Loucy (cell line): ENCODE results near the gene ZNF689.

ENCODE experiments used
- H2AFZ ChIP-seq: fragments of 200-600 bp; sonication (generic); 2 replicates; pipeline ENCODE4 v1.6.0; 2016; ENCODE audit warnings: antibody characterized with exemption, mild to moderate bottlenecking, low read length, moderate library complexity
- H3F3A ChIP-seq: fragments of 200-600 bp; 2 replicates; pipeline ENCODE4 v1.6.0; 2016; ENCODE audit warnings: antibody characterized with exemption, low read depth, mild to moderate bottlenecking
- H3K27me3 ChIP-seq: fragments of 200-600 bp; sonication (generic); 2 replicates; pipeline ENCODE4 v1.6.1; 2014; ENCODE audit warnings: low read length, mild to moderate bottlenecking; ENCODE audit not compliant: insufficient read depth, poor library complexity, severe bottlenecking
- H3K36me3 ChIP-seq: fragments of 200-600 bp; sonication (generic); 2 replicates; pipeline ENCODE4 v1.6.1; 2016; ENCODE audit warnings: low read length; ENCODE audit not compliant: insufficient read depth
- H3K4me1 ChIP-seq: fragments of 200-600 bp; sonication (generic); 2 replicates; pipeline ENCODE4 v1.5.1; 2014; ENCODE audit warnings: low read length, mild to moderate bottlenecking; ENCODE audit not compliant: insufficient read depth, poor library complexity, severe bottlenecking
- H3K4me2 ChIP-seq: fragments of 200-600 bp; sonication (generic); 2 replicates; pipeline ENCODE4 v1.6.0; 2014; ENCODE audit warnings: antibody characterized with exemption, low read length, low read depth, mild to moderate bottlenecking; ENCODE audit not compliant: poor library complexity, severe bottlenecking
- H3K4me3 ChIP-seq: fragments of 200-600 bp; sonication (generic); 2 replicates; pipeline ENCODE4 v1.5.1; 2014; ENCODE audit warnings: low read length, mild to moderate bottlenecking, mixed read lengths; ENCODE audit not compliant: poor library complexity, severe bottlenecking
- H3K79me2 ChIP-seq: fragments of 200-600 bp; sonication (generic); 2 replicates; pipeline ENCODE4 v1.6.1; 2014; ENCODE audit warnings: low read length; ENCODE audit not compliant: insufficient read depth
- H3K9ac ChIP-seq: fragments of 200-600 bp; sonication (generic); 2 replicates; pipeline ENCODE4 v1.6.0; 2014; ENCODE audit warnings: mild to moderate bottlenecking, low read depth, low read length, moderate library complexity; ENCODE audit not compliant: poor library complexity, severe bottlenecking
- H3K9me2 ChIP-seq: fragments of 200-600 bp; sonication (generic); replicated peaks from 2 replicates; pipeline ENCODE4 v1.6.1; 2016; ENCODE audit warnings: low read depth, low read length, mixed read lengths
- H3K9me3 ChIP-seq: fragments of 200-600 bp; sonication (generic); 2 replicates; pipeline ENCODE4 v1.6.1; 2014; ENCODE audit warnings: mild to moderate bottlenecking, antibody characterized with exemption, low read length, low read depth; ENCODE audit not compliant: insufficient read depth
- H4K20me1 ChIP-seq: fragments of 200-600 bp; sonication (generic); 2 replicates; pipeline ENCODE4 v1.6.0; 2014; ENCODE audit warnings: antibody characterized with exemption, low read length, mild to moderate bottlenecking; ENCODE audit not compliant: insufficient read depth, poor library complexity, severe bottlenecking
- CTCF ChIP-seq: fragments of 200-600 bp; sonication (generic); conservative IDR thresholded peaks from 2 replicates; pipeline ENCODE4 v1.5.1; 2014; ENCODE audit warnings: mild to moderate bottlenecking, antibody characterized with exemption, low read length
- EZH2phosphoT487 ChIP-seq: fragments of 200-600 bp; IDR thresholded peaks from 2 replicates; pipeline ENCODE4 v1.6.1; 2018; ENCODE audit warnings: antibody characterized with exemption, mild to moderate bottlenecking, moderate library complexity, borderline replicate concordance

The ZNF689 gene

GRCh38 chr16:30571445-30572322 lies 38.5 kb downstream of the ZNF689 start, which contains the start of gene ZNF688:
Gene ZNF688, minus strand, starts transcription at chr16:30571714. Its CDS starts 85 bp downstream, at chr16:30571629.
- Histone ChIP-seq H3K9me3 (no peaks in the 10 kb centered on the region), H3K4me3 (peak within 1 kb of the TSS; percentile 96), H3F3A (no peaks in the 10 kb centered on the region), H3K27me3 (no peaks in the 10 kb centered on the region), H3K79me2 (peaks cover 22% of the 10 kb centered on the region), H3K9me2 (no peaks in the 10 kb centered on the region), H3K36me3 (no peaks in the 10 kb centered on the region), H3K4me1 (peaks cover 29% of the 10 kb centered on the region), H3K9ac (peak within 1 kb of the TSS; percentile 93), H4K20me1 (no peaks in the 10 kb centered on the region), H3K4me2 (peak within 1 kb of the TSS; percentile 91), H2AFZ (peak within 1 kb of the TSS; percentile 84)
- TF ChIP-seq CTCF (no peak), EZH2phosphoT487 (no peak)

- H3K4me2 ChIP-seq: peak overlapping the region; percentile 91
- no peaks in the 10 kb centered on the region for H3K9me3 ChIP-seq
- no peak for TF ChIP-seq CTCF
- no peak for TF ChIP-seq EZH2phosphoT487
- peak overlapping the region; percentile 93 for H3K9ac ChIP-seq
- peaks cover 22% of the 10 kb centered on the region for H3K79me2 ChIP-seq
- H3K4me1 ChIP-seq: peaks cover 29% of the 10 kb centered on the region
- H2AFZ ChIP-seq: peak overlapping the region; percentile 84; the same call in 1 of the 2 replicates
- peak overlapping the region; percentile 96 for H3K4me3 ChIP-seq
- no peaks in the 10 kb centered on the region for H3K9me2 ChIP-seq
- H3K36me3 ChIP-seq: no peaks in the 10 kb centered on the region
- H3K27me3 ChIP-seq: no peaks in the 10 kb centered on the region
- no peaks in the 10 kb centered on the region for H4K20me1 ChIP-seq
- H3F3A ChIP-seq: no peaks in the 10 kb centered on the region
Observed at GRCh38 chr16:30570636-30571444, 39.3 kb downstream of the ZNF689 start.

GRCh38 chr16:30569746-30570635 lies 40.2 kb downstream of the ZNF689 start:
- H3K4me2 ChIP-seq: peak overlapping the region; percentile 91
- no peaks in the 10 kb centered on the region for H4K20me1 ChIP-seq
- H3K9me2 ChIP-seq: no peaks in the 10 kb centered on the region
- peak overlapping the region; percentile 93 for H3K9ac ChIP-seq
- TF ChIP-seq CTCF: no peak
- TF ChIP-seq EZH2phosphoT487: no peak
- H2AFZ ChIP-seq: no peak overlapping the region
- no peaks in the 10 kb centered on the region for H3K9me3 ChIP-seq
- no peaks in the 10 kb centered on the region for H3K27me3 ChIP-seq
- no peaks in the 10 kb centered on the region for H3F3A ChIP-seq
- peaks cover 29% of the 10 kb centered on the region for H3K4me1 ChIP-seq
- no peaks in the 10 kb centered on the region for H3K36me3 ChIP-seq
- H3K79me2 ChIP-seq: peaks cover 22% of the 10 kb centered on the region
- H3K4me3 ChIP-seq: peak overlapping the region; percentile 96
